DMS153 treated with DMSO at 0.1 percent for 48 hours (cell line): ENCODE results near the gene AARS2.

Experiments used
- DNase-seq: peaks from one replicate; lab custom pipeline; 2025; ENCODE audit not compliant: unreplicated experiment; lab: John Stamatoyannopoulos, UW

Gene AARS2

GRCh38 chr6:44301782-44302564 is 11.2 kb downstream of the AARS2 start:
- DNase-seq = no peak

DNA sequence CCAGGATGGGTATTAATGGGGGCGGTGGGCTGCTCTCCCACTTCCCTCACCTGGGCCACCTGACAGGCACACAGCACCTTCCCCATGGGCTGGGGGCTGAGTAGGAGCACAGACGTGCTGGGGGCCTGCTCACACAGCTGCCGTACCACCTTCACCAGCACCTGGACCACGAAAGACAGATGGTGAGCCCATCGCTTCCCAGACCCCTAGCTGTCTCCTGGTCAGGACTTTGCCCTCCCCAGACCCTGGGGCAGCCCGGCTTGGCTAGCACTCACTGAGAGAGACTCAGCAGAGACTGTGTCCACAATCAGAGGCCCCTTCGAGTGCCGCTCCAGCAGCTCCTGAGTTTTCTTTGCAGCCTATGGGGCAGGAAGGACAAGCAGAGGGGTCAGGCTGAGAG is 12.0 kb downstream of the AARS2 start:
- DNase-seq = no peak

- DNase-seq = no peak
Measured at GRCh38 chr6:44300292-44300823, 12.8 kb downstream of the AARS2 start.

DNA sequence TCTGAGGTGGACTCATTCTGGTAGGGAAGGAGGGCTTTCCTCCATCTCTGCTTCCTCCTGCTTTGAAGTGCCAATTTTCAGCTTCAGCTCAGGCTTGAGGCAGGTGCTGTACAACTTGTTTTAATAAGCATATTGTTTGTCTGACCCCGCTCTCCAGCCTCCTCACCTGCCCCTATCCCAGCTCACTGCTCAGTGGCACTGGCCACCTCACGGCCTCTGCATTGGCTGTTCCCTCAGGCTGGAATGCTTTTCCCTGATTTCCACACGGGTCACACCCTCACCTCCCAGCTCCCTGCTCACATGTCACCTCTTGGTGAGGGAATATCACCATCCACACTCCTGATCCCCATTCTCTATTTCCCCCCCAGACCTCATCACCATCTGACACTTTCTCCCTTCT is 14.3 kb downstream of the AARS2 start:
- no peak for DNase-seq

DNA sequence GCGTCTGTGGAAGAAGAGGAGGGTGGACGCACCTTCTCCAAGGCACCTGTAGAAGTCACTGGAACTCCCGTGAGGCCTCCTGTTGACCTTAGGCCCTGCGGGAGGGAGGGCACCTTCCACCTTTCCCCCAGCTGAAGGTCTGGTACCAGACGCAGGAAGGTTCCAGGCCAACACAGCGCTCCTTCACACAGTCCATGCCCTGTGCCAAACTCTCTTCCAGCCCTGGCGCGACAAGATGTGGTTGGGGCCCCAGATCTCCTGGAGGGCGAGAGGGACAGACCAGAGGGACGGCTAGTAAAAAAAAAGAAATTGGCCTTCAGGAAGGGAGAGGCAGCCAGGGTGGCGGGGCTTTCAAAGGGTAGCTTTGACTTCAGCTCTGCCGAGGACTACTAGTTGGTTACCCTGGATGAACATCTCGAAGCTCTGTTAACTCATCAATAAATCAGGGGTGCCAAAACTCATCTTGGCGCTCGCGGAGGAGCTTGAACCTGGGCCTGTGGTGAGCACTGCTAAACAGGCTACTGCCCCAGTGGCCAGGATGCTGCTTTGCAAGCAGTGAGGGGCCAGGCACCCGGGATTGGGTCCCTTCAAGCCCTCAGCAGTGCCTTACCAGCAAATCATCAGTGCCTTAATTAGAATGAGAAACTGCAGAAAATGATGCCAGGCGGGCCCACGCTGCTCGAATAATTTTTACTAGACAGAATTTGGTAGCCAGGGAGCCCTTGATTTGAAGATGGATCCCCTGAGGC is 14.9 kb downstream of the AARS2 start:
- no peak for DNase-seq

GRCh38 chr6:44297063-44298038 is 15.8 kb downstream of the AARS2 start:
- peak; percentile 3 for DNase-seq

DNA sequence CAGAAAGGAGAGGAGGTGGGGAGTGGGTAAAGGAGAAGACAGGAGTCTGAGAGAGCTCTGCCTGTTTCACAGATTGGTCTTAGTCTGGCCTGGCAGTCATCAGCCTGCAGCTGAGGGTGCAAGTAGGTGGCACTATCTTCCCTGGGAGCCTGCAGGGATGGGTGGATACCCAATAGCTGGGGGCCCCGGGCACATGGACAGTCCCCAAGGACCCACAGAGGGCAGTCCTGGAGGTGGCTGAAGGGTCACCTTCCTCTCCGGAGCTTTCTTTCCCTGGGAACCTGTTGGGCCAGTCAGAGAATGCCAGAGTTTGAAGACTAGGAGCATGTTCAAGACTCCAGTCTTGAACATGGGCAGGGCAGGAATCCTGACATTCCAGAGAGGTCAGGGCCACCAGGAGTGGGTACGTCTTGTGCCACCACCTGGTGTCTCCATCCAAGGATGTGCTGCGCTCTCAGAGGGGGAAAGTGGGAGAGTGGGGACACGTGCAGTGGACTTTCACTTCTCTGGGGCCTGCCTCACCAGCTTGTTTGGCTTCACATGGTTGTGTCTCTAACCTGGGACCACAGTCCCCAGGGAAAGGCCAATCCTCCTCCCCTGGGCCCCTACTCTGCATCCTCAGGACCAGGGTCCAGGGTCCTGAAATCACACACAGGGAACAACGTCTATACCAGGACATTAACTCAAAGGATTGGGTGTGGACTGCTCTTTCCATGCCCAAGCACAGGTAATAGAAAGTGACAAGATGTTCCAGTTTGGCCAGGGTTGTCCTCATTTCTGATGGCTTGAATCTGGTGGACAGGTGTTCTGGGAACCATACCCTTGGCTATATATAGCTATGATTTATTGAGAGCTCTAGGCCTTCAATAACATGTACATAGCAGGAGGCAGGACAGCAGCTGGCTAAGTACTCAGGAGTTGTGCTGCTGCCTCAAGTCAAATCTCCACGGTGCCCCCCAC is 18.0 kb downstream of the AARS2 start:
- DNase-seq = no peak

- no peak for DNase-seq
Measured at GRCh38 chr6:44292661-44293365, 20.3 kb downstream of the AARS2 start.

GRCh38 chr6:44291841-44292240 is 21.3 kb downstream of the AARS2 start:
- no peak for DNase-seq

GRCh38 chr6:44289726-44290260 is 23.4 kb downstream of the AARS2 start:
- no peak for DNase-seq

DNA sequence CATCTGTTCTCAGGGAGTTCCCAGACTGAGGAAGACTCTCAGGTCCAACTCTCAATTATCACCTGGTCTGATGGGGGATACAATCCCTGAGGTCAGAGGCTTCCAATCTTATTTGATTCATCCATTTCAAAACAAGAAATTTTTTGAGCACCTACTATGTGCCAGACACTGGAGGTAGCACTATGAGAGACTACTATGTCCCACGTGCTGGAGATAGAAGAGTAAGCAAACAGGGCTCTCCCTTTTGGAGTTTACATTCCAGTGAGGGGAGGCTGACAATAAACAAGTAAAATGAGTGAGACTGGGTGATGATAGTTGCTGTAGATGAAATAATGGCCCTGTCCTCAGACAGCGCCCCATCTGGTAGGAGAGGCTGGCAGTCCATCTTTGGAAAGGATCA is 26.4 kb downstream of the AARS2 start:
- DNase-seq = no peak

- no peak for DNase-seq
Measured at GRCh38 chr6:44286285-44286565, 26.9 kb downstream of the AARS2 start.

GRCh38 chr6:44285552-44286284 is 27.4 kb downstream of the AARS2 start:
- DNase-seq = no peak

- DNase-seq = no peak
Measured at GRCh38 chr6:44284867-44285266, 28.3 kb downstream of the AARS2 start.

DNA sequence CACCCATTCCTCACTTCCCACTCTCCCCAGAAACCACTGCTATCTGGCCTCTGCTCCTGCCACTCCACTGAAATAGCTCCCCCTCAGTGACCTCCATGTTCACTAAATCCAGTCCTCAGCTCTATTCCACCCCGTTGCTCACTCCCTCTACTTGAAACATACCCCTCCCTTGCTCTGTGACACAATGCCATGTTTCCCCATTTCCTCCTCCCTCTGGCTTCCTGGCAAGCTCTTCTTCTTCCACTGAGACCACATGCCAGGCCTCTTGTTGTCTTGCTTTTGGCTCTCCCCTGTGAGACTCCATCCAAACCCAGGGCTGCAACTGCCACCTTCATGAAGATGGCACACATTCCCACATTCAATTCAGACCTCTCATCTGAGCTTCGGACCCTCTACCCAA is 29.0 kb downstream of the AARS2 start:
- DNase-seq = no peak

DNA sequence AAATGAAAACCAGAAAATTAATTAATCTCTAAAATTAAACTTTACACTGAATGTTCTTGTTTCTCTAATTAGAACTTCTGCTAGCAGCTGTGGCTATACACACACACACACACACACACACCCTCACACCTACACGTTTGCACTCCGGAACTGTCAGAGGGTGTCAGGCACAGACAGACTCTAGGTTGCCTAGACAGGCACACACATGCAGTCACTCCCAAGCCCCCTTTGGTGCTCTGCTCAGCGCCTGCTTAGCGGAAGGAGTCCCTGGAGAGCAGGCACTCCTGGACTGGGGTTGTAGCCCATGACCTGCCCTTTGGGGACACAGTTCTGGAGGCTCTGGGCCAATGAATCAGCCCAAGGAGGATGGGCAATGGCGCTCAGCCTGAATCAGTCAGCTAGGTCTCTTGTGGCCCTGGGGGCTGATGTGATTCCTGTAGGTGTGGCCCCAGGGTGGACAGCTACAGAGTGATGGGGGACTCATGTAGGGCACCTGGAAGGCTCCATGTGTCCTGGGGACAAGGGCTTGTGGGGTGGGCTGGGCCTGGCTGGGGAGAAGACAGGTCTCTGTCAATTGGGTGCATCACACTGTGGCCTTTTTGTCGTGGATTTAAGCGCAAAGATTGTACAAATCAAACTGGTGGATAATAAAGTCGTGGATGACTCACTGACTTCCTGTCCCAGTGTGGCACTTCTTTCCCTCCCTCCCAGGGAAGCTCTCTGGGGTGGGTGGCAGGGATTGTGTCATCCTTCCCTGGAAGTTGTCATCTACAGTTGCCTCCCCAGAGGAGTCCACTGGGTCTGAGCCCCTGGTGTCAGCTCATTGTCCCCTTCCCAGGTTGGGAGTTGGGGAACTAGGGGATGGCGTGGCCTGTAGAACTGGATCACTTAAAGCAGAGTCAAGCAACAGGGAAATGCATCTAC is 34.1 kb downstream of the AARS2 start:
- DNase-seq = no peak

DNA sequence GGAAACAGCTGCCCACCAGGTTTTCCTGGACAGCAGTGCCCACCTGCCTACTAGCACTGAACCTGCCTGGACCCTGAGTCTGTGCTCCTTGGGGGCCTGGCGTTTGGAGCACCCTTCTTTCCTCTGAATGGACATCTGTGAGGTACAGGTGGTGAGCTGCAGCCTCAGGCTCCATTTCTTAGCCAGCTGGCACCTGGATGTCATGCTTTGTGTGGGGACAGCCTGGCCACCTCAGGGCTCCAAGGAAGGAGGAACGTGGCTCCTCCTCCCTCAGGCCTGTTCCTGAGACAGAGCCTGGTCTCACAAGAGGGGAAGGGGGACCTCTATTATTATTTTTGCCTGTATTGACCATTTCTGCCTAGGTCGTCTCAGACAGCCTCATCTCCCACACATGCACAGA is 34.8 kb downstream of the AARS2 start:
- DNase-seq = no peak

GRCh38 chr6:44277763-44278162 is 35.4 kb downstream of the AARS2 start:
- no peak for DNase-seq
